NCI-H2196 (cell line): Measurements from ENCODE around the gene KEAP1.
A peak's percentile ranks its signal among the peaks of the same experiment; 100 is the strongest.
"Not testable (repeated sequence)": the region's sequence is repeated elsewhere in the genome, so short reads cannot be mapped to it uniquely, and the experiment has no call there.

Source experiments
- DNase-seq: peaks from one replicate; lab custom pipeline; 2025; ENCODE audit not compliant: unreplicated experiment; lab: John Stamatoyannopoulos, UW

Gene KEAP1

DNA sequence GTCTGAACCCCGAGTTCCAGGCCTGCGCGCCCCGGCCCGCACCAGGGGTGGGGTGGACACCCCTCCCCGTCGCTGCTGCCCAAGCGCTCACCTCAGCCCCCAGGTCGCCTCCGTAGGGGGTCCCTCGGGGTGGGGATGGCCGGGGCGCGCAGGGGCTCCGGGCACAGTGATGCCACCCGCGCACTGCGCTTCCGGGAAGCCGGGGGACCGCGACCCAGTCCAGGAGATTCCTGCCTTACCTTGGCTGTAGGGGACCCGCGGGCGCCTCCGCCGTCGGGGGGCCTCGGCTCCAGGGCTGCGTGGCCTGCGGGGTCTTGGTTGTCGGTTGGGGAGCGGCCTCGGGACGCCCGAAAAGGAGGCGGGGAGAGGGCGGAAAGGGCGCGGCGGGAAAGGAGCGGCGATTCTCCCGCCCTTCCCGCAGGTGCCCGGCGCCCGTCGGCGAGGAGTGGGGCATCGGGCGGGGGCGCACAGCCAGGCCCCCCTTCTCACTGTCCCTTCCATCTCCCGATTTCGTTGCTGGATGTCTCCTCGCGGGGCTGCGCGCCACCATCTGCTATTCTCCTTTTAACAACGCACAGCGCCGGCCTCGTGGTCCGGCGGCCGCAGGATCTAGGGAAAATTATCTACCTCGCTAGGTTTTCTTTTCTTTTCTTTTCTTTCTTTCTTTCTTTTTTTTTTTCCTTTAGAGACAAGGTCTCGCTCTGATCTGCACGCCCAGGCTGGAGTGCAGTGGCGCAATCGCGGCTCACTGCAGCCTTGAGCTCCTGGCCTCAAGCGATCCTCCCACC lies at the start of gene KEAP1:
KEAP1 (minus strand) TSS at position 355 of the 788 bp plus-strand sequence. CDS start 3,323 bp downstream, outside the sequence.
- DNase-seq: peak; percentile 65

- peak; percentile 26 for DNase-seq
Observed at GRCh38 chr19:10552510-10553053, 49.4 kb upstream of the KEAP1 start.

GRCh38 chr19:10551698-10552301 lies 48.6 kb upstream of the KEAP1 start:
- DNase-seq: peak; percentile 26

GRCh38 chr19:10551006-10551405 lies 47.9 kb upstream of the KEAP1 start:
- DNase-seq: not testable (repeated sequence)

GRCh38 chr19:10550336-10550735 lies 47.2 kb upstream of the KEAP1 start:
- no peak for DNase-seq

GRCh38 chr19:10549733-10550132 lies 46.6 kb upstream of the KEAP1 start:
- DNase-seq: no peak

DNA sequence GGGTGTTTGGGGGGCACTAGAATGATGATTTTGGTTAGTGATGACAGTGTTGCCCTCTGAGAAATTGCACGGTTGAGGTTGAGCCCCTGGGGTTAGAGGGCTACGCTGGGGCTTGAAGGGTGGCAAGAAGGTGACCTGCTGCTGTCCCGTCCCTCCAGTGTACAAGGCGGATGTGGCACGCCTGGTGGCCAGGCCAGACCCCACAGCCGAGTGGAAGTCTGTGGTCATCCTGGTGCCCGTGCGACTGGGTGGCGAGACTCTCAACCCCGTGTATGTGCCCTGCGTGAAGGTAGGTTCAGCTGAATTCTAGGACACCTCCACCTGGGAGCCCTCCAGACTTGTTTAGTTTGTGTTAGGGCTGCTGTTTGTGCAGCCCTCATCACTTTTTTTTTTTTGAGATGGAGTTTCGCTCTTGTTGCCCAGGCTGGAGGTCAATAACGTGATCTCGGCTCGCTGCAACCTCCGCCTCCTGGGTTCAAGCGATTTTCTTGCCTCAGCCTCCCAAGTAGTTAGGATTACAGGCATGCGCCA lies 45.7 kb upstream of the KEAP1 start:
- DNase-seq: no peak

- DNase-seq: no peak
Observed at GRCh38 chr19:10546817-10547216, 43.7 kb upstream of the KEAP1 start.

- no peak for DNase-seq
Observed at GRCh38 chr19:10544753-10545251, 41.6 kb upstream of the KEAP1 start.

GRCh38 chr19:10544242-10544752 lies 41.1 kb upstream of the KEAP1 start:
- DNase-seq: no peak

DNA sequence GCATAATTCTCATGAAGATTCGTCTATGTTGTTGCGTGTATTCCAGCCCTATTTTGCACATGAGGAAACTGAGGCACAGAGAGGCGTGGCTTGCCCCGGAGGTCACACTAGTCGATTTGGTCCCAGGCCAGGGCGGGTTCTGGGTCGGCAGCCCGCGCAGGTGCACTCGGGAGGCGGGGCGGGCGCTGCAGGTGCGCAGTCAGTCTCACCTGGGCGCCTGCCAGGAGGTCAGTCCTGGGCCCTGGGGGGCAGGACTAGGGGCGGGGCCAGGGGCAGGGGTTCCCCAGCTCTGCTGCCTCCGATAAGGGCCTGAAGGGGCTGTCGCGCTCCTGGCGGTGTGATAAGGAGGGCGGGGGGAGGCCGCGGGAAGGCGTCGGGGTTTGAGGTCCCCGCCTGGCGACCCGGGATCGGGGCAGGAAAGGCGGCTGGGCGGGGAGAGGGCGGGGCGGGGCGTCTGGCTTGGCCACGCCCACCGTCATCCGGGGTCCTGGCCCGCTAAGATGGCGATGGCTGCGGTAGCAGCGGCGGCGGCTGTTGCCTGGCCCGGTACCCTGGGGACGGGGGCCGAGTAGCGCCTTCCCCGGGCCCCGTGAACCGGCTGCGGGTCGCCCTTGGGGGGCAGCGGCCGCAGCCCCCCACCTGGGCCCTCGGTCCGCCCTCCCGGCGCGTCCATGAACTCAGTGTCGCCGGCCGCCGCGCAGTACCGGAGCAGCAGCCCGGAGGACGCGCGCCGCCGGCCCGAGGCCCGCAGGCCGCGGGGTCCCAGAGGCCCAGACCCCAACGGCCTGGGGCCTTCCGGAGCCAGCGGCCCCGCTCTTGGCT lies 40.5 kb upstream of the KEAP1 start, which contains the start of gene ATG4D:
ATG4D (plus strand) TSS at position 485 of the 822 bp plus-strand sequence; CDS start at position 672, 187 bp downstream.
- peak; percentile 94 for DNase-seq

DNA sequence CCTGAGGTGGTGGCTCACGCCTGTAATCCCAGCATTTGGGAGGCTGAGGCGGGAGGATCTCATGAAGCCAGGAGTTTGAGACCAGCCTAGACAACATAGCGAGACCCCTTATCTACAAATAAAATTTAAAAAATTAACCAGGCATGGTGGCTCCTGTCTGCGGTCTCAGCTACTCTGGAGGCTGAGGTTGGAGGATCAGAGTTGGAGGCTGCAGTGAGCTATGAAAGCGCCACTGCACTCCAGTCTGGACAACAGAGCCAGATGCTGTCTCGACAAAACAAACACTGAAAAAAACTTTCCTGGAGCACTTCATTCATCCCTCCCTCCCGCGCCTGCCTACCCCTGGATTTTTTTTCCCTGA lies 39.9 kb upstream of the KEAP1 start:
- peak; percentile 66 for DNase-seq

GRCh38 chr19:10539016-10539415 lies 35.9 kb upstream of the KEAP1 start:
- not testable (repeated sequence) for DNase-seq

- no peak for DNase-seq
Observed at GRCh38 chr19:10538204-10538983, 35.2 kb upstream of the KEAP1 start.

GRCh38 chr19:10537668-10538067 lies 34.5 kb upstream of the KEAP1 start:
- DNase-seq: no peak

DNA sequence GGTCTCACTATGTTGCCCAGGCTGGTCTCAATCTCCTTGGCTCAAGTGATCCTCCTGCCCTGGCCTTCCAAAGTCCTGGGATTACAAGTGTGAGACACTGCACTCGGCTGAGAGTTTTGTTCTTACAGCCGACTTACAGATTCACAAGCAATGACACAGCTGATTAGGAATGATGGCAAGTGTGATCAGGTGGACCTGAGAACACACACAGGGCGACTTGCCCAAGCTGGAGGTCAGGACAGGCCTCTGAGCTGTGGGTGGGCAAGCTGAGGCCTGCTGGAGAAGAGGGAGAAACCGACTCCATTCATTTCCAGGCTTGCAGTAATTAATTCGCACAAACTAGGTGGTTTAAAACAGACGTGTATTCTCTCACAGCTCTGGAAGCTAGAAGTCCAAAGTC lies 32.5 kb upstream of the KEAP1 start:
- DNase-seq: no peak

- no peak for DNase-seq
Observed at GRCh38 chr19:10533646-10534386, 30.7 kb upstream of the KEAP1 start.

DNA sequence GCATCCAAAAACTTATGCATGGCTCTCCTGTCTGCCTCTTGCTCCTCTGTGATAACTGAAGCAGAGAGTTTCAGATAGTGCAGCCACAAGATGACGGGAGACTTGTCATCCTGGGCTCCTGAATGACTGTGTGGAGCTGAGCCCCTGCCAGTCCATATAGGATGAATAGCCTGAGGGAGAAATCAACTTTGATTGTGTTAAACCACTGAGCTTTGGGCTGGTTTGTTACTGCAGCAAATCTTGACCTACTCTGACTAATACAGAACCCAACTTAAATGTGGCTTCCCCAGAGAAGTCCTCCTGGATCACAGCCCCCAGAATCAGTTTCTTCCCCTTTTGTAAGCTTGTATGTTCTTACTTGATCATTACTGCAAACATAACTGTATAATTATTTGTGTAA lies 29.3 kb upstream of the KEAP1 start:
- no peak for DNase-seq

DNA sequence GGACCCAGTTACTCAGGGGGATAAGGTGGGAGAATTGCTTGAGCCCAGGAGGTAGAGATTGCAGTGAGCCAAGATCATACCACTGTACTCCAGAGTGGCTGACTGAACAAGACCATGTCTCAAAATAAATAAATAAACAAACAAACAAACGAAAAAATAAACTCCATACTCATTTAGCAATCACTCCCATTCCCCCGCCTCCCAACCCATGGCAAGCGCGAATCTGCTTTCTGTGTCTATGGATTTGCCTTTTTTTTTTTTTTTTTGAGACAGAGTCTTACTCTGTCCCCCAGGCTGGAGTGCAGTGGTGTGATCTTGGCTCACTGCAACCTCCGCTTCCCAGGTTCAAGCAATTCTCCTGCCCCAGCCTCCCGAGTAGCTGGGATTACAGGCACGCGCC lies 23.7 kb upstream of the KEAP1 start:
- DNase-seq: not testable (repeated sequence)
